Adipocyte (in vitro differentiated cells): ENCODE results near the gene GABRB1.

Experiments used
- DNase-seq: peaks from one replicate; pipeline ENCODE4 v3.0.0-alpha.2; 2015; ENCODE audit warnings: low read depth
- H3K27me3 ChIP-seq: replicated peaks from 2 replicates; pipeline ENCODE4 v1.7.0; 2013; ENCODE audit warnings: mild to moderate bottlenecking, low read length, moderate library complexity; ENCODE audit not compliant: control insufficient read depth, insufficient read depth
- H3K36me3 ChIP-seq: 2 replicates; pipeline ENCODE4 v1.7.0; 2013; ENCODE audit warnings: low read length, mild to moderate bottlenecking, moderate library complexity; ENCODE audit not compliant: control insufficient read depth, insufficient read depth, severe bottlenecking
- H3K4me1 ChIP-seq: 2 replicates; pipeline ENCODE4 v1.7.0; 2013; ENCODE audit warnings: mild to moderate bottlenecking, low read length, moderate library complexity; ENCODE audit not compliant: control insufficient read depth, insufficient read depth
- H3K4me3 ChIP-seq: 2 replicates; pipeline ENCODE4 v1.7.0; 2013; ENCODE audit warnings: mild to moderate bottlenecking, low read length, moderate library complexity
- H3K9ac ChIP-seq: 2 replicates; pipeline ENCODE4 v1.7.0; 2013; ENCODE audit warnings: mild to moderate bottlenecking, low read length, moderate library complexity
- H3K9me3 ChIP-seq: 2 replicates; pipeline ENCODE4 v1.7.0; 2013; ENCODE audit warnings: mild to moderate bottlenecking, low read length, moderate library complexity; ENCODE audit not compliant: control insufficient read depth

Gene GABRB1

GRCh38 chr4:47010912-47011446 lies 20.4 kb upstream of the GABRB1 start:
- peaks cover 4% of the 10 kb centered on the region for H3K4me1 ChIP-seq
- H3K36me3 ChIP-seq, result no peaks in the 10 kb centered on the region
- no peak overlapping the region for H3K9ac ChIP-seq
- DNase-seq, result peak; percentile 5
- no peak overlapping the region for H3K4me3 ChIP-seq
- no peaks in the 10 kb centered on the region for H3K9me3 ChIP-seq
- no peaks in the 10 kb centered on the region for H3K27me3 ChIP-seq

- no peak overlapping the region for H3K4me3 ChIP-seq
- H3K9me3 ChIP-seq, result no peaks in the 10 kb centered on the region
- H3K9ac ChIP-seq, result no peak overlapping the region
- no peak for DNase-seq
- H3K27me3 ChIP-seq, result no peaks in the 10 kb centered on the region
- no peaks in the 10 kb centered on the region for H3K36me3 ChIP-seq
- peaks cover 4% of the 10 kb centered on the region for H3K4me1 ChIP-seq
These were observed 18.7 kb upstream of the GABRB1 start for GRCh38 chr4:47012676-47013075.

GRCh38 chr4:47013373-47013772 lies 18.0 kb upstream of the GABRB1 start:
- H3K36me3 ChIP-seq, result no peaks in the 10 kb centered on the region

GRCh38 chr4:47017081-47017480 lies 14.3 kb upstream of the GABRB1 start:
- Histone ChIP-seq H3K27me3 (no peaks in the 10 kb centered on the region), H3K9me3 (no peaks in the 10 kb centered on the region), H3K4me1 (no peaks in the 10 kb centered on the region), H3K9ac (no peak overlapping the region), H3K36me3 (no peaks in the 10 kb centered on the region), H3K4me3 (no peak overlapping the region)
- DNase-seq, result peak; percentile 12

More at GRCh38 chr4:47013373-47013772, 18.0 kb upstream of the GABRB1 start:
- Histone ChIP-seq H3K9me3 (no peaks in the 10 kb centered on the region), H3K4me1 (peaks cover 4% of the 10 kb centered on the region), H3K27me3 (no peaks in the 10 kb centered on the region), H3K9ac (no peak overlapping the region), H3K4me3 (no peak overlapping the region)
- DNase-seq, result no peak

GRCh38 chr4:47017494-47017893 lies 13.9 kb upstream of the GABRB1 start:
- Histone ChIP-seq H3K4me1 (no peaks in the 10 kb centered on the region), H3K4me3 (no peak overlapping the region), H3K9ac (no peak overlapping the region), H3K36me3 (no peaks in the 10 kb centered on the region), H3K9me3 (no peaks in the 10 kb centered on the region), H3K27me3 (no peaks in the 10 kb centered on the region)
- no peak for DNase-seq

- Histone ChIP-seq H3K27me3 (peaks cover 54% of the 10 kb centered on the region), H3K4me1 (peaks cover 13% of the 10 kb centered on the region), H3K9ac (no peak overlapping the region), H3K36me3 (no peaks in the 10 kb centered on the region), H3K4me3 (peak overlapping the region; percentile 78), H3K9me3 (no peaks in the 10 kb centered on the region)
- DNase-seq, result peak; percentile 17
These were observed 511 bp downstream of the GABRB1 start for GRCh38 chr4:47031751-47032404.

GRCh38 chr4:47032405-47033106 lies 1.2 kb downstream of the GABRB1 start:
- Histone ChIP-seq H3K9ac (no peak overlapping the region), H3K36me3 (no peaks in the 10 kb centered on the region), H3K4me1 (peaks cover 13% of the 10 kb centered on the region), H3K4me3 (peak overlapping the region; percentile 78), H3K9me3 (no peaks in the 10 kb centered on the region), H3K27me3 (peaks cover 54% of the 10 kb centered on the region)
- peak; percentile 82 for DNase-seq

GRCh38 chr4:47038263-47038662 lies 6.9 kb downstream of the GABRB1 start:
- DNase-seq, result no peak
- no peak overlapping the region for H3K4me3 ChIP-seq
- H3K9ac ChIP-seq, result no peak overlapping the region
- H3K4me1 ChIP-seq, result no peaks in the 10 kb centered on the region
- no peaks in the 10 kb centered on the region for H3K36me3 ChIP-seq
- peaks cover 3% of the 10 kb centered on the region for H3K9me3 ChIP-seq
- peaks cover 29% of the 10 kb centered on the region for H3K27me3 ChIP-seq

GRCh38 chr4:47040828-47041227 lies 9.5 kb downstream of the GABRB1 start:
- Histone ChIP-seq H3K9me3 (peaks cover 3% of the 10 kb centered on the region), H3K4me3 (no peak overlapping the region)
- DNase-seq, result no peak

GRCh38 chr4:47043821-47044220 lies 12.5 kb downstream of the GABRB1 start:
- DNase-seq, result no peak
- H3K4me3 ChIP-seq, result no peak overlapping the region
- H3K27me3 ChIP-seq, result peaks cover 28% of the 10 kb centered on the region
- peaks cover 2% of the 10 kb centered on the region for H3K4me1 ChIP-seq
- H3K36me3 ChIP-seq, result no peaks in the 10 kb centered on the region
- no peak overlapping the region for H3K9ac ChIP-seq
- H3K9me3 ChIP-seq, result peaks cover 3% of the 10 kb centered on the region

More at GRCh38 chr4:47040828-47041227, 9.5 kb downstream of the GABRB1 start:
- peaks cover 25% of the 10 kb centered on the region for H3K27me3 ChIP-seq
- H3K9ac ChIP-seq, result no peak overlapping the region
- H3K4me1 ChIP-seq, result no peaks in the 10 kb centered on the region
- H3K36me3 ChIP-seq, result no peaks in the 10 kb centered on the region

- Histone ChIP-seq H3K36me3 (no peaks in the 10 kb centered on the region), H3K9ac (no peak overlapping the region), H3K4me3 (no peak overlapping the region), H3K27me3 (peaks cover 28% of the 10 kb centered on the region), H3K4me1 (peaks cover 12% of the 10 kb centered on the region), H3K9me3 (peaks cover 3% of the 10 kb centered on the region)
- DNase-seq, result no peak
These were observed 13.9 kb downstream of the GABRB1 start for GRCh38 chr4:47045261-47045660.
